Fibroblast of skin of right biceps (primary cell): ENCODE data around the gene LRMDA.
"Not testable (repeated sequence)": the region's sequence is repeated elsewhere in the genome, so short reads cannot be mapped to it uniquely, and the experiment has no call there.

Experiments
- DNase-seq: peaks from one replicate; pipeline ENCODE4 v3.0.0-alpha.2; 2013

LRMDA gene

DNA sequence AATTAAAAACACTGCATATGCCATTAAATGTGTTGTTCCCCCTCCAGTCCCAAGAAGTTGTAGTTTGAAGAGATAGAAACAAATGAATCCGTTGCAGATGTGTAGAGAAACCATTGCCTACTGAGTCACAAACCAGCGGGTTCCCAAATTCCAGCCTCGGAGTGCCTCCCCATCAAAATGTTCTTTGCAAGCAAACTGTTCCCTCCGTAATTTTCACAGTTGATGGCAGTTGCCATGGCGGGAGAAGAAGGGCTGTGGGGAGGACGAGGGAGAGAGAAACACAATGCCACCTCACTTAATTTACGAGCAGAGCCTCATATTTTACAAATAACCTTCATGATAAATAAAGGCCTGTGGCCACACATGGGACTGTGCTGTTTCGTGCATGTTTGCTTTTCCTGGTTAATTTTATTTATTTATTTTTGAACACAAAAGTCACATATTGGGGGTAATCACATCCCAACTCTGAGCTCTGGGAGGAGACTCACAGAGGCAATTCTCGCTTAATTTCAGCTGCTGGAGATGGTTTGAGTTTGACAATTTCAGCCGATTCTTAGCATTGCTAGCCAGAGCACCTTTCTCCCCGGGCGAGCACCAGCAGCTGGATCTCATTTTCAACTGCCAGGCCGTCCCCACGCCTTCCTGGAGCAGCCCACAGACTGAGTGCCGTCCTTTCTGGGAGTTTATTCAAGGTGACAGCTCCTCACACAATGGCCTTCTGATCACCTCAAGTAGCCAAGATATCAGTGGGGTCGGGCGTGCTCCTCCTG lies 1122.0 kb downstream of the LRMDA start:
- DNase-seq = peak; percentile 43

DNA sequence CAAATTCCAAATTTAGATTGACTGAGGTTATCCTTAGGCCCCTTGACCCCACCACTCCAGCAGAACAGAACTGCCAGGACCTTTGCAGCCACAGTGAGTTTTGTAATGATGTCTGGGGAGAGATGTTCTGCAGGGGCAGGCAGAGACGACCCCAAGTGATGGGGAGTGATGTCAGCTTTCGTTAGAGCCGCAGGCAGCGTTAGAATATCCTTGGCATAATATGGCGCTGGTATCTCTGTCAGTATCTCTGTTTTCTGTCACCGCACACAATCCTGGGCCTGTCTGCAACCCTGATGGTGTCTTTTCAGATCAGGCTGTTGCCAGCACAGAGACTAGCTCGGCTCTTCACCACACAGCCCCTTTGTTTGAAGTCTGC lies 1122.6 kb downstream of the LRMDA start:
- DNase-seq = no peak

DNA sequence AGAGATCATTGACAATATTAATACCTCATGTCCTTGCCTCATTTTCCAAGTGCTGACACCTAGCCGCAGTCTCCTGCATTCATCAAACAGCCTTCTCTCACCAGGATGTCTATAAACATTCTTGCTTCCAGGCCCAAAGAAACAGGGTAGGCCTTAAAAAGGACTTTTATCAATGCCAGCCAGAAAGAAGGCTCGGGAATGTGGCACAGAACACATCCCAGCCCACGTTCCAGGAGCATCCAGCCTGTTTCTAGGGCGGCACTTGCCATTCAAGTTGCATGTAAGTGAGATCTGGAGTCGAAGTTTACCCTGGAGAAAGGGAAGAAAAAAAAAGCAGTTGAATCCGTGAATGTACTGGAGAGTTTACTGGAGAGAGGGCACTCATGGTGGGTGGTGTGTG lies 1123.1 kb downstream of the LRMDA start:
- no peak for DNase-seq

DNA sequence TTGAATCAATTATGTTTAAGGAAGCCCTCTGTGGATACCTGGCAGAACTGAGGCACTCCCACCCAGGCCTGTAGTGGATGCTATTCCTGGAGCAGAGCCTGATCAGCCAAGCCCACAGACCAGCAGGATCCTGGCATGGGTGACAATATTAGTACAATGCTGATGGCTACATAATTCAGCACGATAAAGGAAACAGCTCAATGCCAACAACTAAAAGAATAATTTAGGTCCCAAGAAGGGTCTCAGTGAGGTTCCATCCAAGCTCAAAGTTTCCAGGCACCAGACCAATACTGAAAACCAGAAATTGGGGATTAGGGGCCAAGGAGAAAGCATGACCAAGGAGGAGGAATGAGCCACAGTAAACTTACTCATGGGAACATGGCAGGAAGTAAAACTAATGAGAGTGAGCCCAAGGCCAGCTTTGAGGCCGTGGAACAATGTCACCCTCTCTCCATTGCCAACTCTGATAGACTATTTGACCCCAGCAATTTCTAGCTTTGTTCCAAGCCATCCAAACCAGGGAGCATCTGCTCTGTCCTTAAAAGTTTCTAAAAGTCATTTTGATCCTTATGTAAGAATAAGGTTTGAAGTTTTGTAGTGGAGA lies 1123.7 kb downstream of the LRMDA start:
- DNase-seq = no peak

DNA sequence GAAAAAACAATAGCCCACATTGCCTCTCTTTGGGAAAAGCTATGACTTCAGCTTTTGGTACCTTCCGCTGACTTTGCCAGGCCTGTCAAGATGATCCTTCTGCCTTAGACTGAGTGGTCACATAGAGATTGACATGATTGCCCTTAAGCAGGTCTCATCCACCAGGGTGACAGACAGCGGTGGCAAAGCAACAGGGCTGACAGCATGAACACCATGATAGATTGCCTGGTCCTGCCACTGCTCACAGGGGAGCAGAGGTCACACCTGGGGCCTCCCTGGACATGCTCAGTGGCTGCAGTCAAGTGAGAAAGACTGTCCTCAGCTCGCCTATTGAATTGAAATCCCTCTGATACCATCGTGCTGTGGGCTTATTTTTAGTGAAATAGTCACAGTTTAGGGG lies 1125.9 kb downstream of the LRMDA start:
- DNase-seq = no peak

GRCh38 chr10:76558586-76558985 lies 1127.2 kb downstream of the LRMDA start:
- peak; percentile 77 for DNase-seq

- DNase-seq = peak; percentile 78
These were observed 1127.8 kb downstream of the LRMDA start for GRCh38 chr10:76558996-76559891.

GRCh38 chr10:76559892-76560220 lies 1128.4 kb downstream of the LRMDA start:
- peak; percentile 19 for DNase-seq

GRCh38 chr10:76560338-76560737 lies 1128.9 kb downstream of the LRMDA start:
- no peak for DNase-seq

- no peak for DNase-seq
These were observed 1131.9 kb downstream of the LRMDA start for GRCh38 chr10:76563286-76563685.

DNA sequence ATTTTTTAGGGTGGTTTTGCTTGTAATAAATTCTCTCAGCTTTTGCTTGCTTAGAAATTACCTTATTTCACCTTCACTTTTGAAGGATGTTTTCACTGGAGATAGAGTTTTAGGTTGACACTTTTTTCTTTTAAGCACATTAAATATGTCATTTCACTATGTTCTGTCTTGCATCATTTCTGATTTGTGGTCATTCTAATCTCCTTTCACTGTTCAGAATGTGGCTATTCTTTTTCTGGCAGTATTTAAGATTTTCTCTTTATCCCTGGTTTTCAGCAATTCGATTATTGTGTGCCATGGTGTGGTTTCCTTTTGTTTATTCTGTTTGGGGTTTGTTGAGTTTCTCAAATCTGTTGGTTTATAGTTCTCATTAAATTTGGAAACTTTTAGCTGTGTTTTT lies 1140.6 kb downstream of the LRMDA start:
- DNase-seq = no peak

DNA sequence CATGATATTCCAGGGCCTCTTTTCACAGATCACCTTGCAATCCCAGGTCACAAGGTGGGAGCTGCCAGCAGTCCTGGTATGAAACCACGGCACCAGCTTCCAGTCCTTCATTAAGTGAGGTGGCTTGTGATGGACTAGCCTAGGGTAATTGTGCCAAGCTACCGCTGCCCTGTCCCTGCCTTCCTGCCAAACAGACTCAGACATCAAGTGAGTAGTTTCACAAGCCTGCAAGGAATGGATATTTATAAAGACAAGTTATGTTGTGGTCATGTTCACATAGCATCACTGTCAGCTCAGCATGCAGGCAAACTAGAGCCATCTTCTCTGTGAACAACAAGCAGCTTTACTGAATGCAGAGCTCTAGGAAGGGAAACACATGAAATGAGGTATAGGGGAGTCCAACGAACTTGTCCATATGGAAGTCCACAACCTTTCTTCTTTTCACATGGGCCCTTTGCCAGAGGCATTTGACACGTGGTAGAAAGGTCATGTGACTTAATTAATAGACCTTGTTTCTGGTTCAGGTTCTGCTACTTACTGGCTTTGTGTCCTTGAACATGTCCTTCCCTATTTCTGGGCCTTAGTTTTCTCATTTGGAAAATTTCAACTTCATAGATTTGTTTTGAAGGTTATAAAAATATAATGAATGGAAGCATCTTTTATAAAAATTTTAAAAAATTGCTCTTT lies 1145.0 kb downstream of the LRMDA start:
- peak; percentile 81 for DNase-seq

DNA sequence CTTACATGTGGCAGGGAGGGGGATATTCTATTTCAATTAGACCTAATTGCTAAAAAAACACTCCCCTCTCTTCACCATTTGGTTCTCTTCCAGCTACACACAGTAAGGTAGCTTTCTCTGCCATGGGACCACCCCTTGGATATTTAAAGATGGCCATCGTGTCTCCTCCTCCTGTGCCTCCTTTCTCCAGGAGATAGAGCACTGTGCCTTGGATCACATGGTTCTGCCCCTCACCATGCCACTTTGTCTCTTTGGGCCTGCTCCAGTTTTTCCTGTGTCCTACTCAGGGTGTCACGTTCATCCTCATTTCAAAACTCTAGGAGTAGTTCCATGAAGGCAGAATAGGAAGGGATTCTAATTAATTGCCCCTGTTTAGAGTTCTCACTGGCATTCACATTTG lies 1146.0 kb downstream of the LRMDA start:
- no peak for DNase-seq

GRCh38 chr10:76581506-76582256 lies 1150.3 kb downstream of the LRMDA start:
- no peak for DNase-seq

DNA sequence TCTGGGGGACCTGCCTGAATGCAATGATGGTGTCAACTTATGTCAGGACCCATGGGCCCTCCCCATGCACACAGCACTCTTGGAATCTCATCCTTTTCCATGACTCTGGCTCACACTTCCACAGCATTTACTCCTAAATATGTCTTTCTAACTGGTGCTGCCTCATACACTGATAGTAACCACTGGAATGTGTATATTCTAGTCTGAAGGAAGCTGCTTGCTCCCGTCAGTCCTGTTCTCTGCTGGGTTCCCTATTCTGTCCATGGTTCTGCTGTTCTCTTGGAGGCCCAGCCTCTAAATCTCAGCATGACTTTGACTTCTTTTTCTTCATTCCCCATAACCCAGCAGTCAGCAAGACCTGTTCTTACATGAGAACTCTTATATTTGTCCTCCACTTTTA lies 1151.1 kb downstream of the LRMDA start:
- peak; percentile 53 for DNase-seq

DNA sequence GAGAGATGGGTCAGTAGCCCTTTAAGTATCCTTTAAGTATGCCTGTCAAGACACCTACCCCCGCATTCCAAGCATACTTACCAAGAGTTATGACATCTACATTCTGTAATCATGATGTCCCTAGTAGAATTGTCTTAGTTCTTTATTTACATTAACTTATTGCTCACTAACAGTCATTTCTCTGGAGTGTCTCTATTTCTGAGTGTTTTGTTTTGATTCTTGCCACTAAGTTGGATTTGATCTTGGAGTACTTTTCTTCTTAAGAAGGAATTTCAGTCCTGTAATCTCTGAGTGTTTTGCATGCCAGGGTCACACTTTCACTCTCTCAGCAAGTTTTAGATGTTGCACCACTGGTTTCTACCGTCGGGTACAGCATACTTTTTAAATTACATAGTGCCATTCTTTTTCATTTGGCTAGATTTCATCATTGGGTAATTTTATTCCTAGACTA lies 1152.3 kb downstream of the LRMDA start:
- DNase-seq = peak; percentile 95

- DNase-seq = not testable (repeated sequence)
These were observed 1153.0 kb downstream of the LRMDA start for GRCh38 chr10:76584466-76584865.
